ENCODE data around the gene BORCS8. TPM values are rescaled to one million over a fixed set of nuclear protein-coding genes. Genes with fewer than 3 reads are reported as not detected.
"Not testable (repeated sequence)": the region's sequence is repeated elsewhere in the genome, so short reads cannot be mapped to it uniquely, and the experiment has no call there.

The BORCS8 gene
- total and polyA plus RNA-seq, 12 donors: 21.1 to 33.2 (median 25.0) TPM

DNA sequence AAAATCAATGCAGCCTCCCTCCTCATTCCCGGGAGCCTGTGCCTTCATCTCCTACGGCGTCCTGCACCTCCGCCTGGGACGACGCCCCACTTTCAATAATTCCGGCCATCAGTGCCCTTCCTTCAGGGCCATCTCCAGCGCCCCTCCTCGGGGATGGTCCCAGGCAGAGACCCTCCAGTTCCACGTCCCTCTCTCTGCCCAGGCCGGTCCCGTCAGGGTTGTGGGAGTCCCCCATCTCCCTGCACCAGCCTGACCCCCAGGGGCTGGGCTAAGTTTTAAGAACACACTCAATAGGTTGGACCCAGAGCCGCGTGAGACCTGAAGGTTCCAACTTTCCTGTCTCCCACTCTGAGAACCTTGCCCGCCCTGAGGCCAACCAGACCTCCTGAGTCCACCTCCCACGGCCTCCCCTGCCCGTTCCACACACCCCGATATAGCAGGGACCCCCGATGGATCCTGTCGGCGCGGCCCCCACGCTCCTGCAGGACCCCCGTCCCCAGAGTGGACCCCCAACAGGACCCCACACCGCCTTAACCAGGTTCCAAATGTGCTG is 54.3 kb downstream of the BORCS8 start:
- peaks cover 0 to 5% (median under 1%) of the 10 kb centered on the region in 11 donors for H3K9me3 ChIP-seq
- ATAC-seq: peak in 6 of 8 donors; percentile 8 to 39 (median 24)
- intact Hi-C loops (cut with DNase I): loop anchor here in 6 of 10 donors (2.0 kb wide), 3 partner anchors 75 to 85 kb away; partner anchors contain the start of gene SLC25A42 (in 3 of the 6)
- TF ChIP-seq, protein P1, sequence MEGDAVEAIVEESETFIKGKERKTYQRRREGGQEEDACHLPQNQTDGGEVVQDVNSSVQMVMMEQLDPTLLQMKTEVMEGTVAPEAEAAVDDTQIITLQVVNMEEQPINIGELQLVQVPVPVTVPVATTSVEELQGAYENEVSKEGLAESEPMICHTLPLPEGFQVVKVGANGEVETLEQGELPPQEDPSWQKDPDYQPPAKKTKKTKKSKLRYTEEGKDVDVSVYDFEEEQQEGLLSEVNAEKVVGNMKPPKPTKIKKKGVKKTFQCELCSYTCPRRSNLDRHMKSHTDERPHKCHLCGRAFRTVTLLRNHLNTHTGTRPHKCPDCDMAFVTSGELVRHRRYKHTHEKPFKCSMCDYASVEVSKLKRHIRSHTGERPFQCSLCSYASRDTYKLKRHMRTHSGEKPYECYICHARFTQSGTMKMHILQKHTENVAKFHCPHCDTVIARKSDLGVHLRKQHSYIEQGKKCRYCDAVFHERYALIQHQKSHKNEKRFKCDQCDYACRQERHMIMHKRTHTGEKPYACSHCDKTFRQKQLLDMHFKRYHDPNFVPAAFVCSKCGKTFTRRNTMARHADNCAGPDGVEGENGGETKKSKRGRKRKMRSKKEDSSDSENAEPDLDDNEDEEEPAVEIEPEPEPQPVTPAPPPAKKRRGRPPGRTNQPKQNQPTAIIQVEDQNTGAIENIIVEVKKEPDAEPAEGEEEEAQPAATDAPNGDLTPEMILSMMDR (IDR thresholded peaks at IDR 0.05): no peak
- no peaks in the 10 kb centered on the region for H3K27me3 ChIP-seq
- peaks cover 0 to 3% (median 0%) of the 10 kb centered on the region in 9 donors for H3K36me3 ChIP-seq
- H3K27ac ChIP-seq: peak overlapping the region in 9 of 10 donors; percentile 1 to 88 (median 85)
- no peak for DNase-seq
- peaks cover 4 to 25% (median 15%) of the 10 kb centered on the region in 9 donors for H3K4me1 ChIP-seq
- 14 to 16% methylated on average over 25 of the region's 25 CpGs for WGBS, 2 donors
- peak overlapping the region; percentile 32 to 85 (median 76) for H3K4me3 ChIP-seq

DNA sequence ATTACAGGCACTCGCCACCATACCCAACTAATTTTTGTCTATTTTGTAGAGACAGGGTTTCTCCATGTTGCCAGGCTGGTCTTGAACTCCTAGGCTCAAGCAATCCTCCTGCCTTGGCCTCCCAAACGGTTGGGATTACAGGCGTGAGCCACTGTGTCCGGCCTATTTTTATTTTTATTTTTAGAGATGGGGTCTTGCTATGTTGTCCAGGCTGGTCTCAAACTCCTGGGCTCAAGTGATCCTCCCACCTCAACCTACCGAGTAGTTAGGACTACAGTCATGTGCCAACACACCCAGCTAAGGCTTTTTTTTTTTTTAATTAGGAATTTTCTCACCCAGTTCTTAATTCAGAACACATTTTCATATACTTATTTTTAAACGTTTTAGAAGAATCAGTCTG is 56.2 kb downstream of the BORCS8 start:
- H3K27ac ChIP-seq: peak overlapping the region in 4 of 10 donors; percentile 43 to 74 (median 70)
- not testable (repeated sequence) for H3K27me3 ChIP-seq, H3K4me3 ChIP-seq, ATAC-seq, DNase-seq
- intact Hi-C loops (cut with DNase I): loop anchor here in 1 of 10 donors (2.0 kb wide), 1 partner anchor 73 kb away; the partner anchor contains the start of gene SLC25A42
- H3K36me3 ChIP-seq: peaks cover 0 to 12% (median 0%) of the 10 kb centered on the region in 9 donors
- 80 to 90% methylated on average over 6 of the region's 6 CpGs for WGBS, 2 donors
- peaks cover 4 to 25% (median 15%) of the 10 kb centered on the region in 9 donors for H3K4me1 ChIP-seq
- peaks cover 0 to 23% (median 11%) of the 10 kb centered on the region in 11 donors for H3K9me3 ChIP-seq

DNA sequence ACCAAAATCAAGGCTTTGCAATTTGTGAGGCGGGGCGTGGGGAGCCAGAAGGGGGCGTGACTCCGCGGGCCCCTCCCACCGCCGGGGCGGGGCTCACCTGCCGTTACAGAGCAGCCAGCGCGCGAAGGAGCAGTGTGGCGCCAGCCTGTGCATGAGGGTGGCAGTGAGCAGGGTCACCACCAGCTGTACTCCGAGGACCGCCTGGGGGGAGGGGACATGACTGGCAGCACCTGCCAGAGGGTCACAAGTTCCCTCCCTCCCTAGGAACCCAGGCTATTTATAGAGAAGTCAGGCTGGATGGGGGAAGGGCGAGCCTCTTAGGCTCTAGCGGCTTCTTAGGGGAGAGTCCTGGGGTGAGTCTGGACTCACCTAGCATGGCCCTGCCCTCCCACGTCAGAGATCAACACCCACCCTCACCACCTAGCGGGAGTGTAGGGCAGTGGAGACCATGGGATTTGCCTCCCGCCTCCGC is 57.2 kb downstream of the BORCS8 start:
- peak overlapping the region in 6 of 10 donors; percentile 43 to 76 (median 70) for H3K27ac ChIP-seq
- intact Hi-C loops (cut with DNase I): no loop called here
- TF ChIP-seq, protein P1 (IDR thresholded peaks at IDR 0.05): no peak
- H3K4me1 ChIP-seq: peaks cover 4 to 25% (median 15%) of the 10 kb centered on the region in 9 donors
- peak in 5 of 8 donors; percentile 51 to 80 (median 72) for ATAC-seq
- H3K27me3 ChIP-seq: no peaks in the 10 kb centered on the region
- WGBS, 2 donors: 26 to 30% methylated on average over 21 of the region's 21 CpGs
- peaks cover 0 to 23% (median 11%) of the 10 kb centered on the region in 11 donors for H3K9me3 ChIP-seq
- peak overlapping the region in 1 of 10 donors; percentile 11 for H3K4me3 ChIP-seq
- peak in 1 of 2 donors; percentile 86 for DNase-seq
- H3K36me3 ChIP-seq: peaks cover 0 to 12% (median 5%) of the 10 kb centered on the region in 9 donors

GRCh38 chr19:19133985-19134384 is 58.0 kb downstream of the BORCS8 start:
- Histone ChIP-seq H3K9me3 (peaks cover 0 to 23% (median 11%) of the 10 kb centered on the region in 11 donors), H3K27ac (peak overlapping the region in 3 of 10 donors; percentile 14 to 74 (median 66)), H3K4me1 (peaks cover 4 to 25% (median 15%) of the 10 kb centered on the region in 9 donors), H3K36me3 (peaks cover 0 to 16% (median 6%) of the 10 kb centered on the region in 9 donors), H3K4me3 (no peak overlapping the region), H3K27me3 (no peaks in the 10 kb centered on the region)
- ATAC-seq (no peak), DNase-seq (no peak)
- intact Hi-C loops (cut with DNase I): no loop called here
- TF ChIP-seq, protein P1 (IDR thresholded peaks at IDR 0.05): no peak
- 92 to 93% methylated on average over 6 of the region's 6 CpGs for WGBS, 2 donors
